HepG2 (cell line): ENCODE measurements around the gene MBLAC2. TPM values are rescaled to one million over a fixed set of nuclear protein-coding genes. Genes with fewer than 3 reads are reported as not detected.

Experiments used
- ATAC-seq: fragments of 200-7000 bp; cut with Tn5 transposase; 3 replicates; pipeline ENCODE4 v1.9.1; 2020; ENCODE audit warnings: mild to moderate bottlenecking, moderate library complexity
- BruUV-seq: library from RNA; stranded (reverse); fragments of 400-500 nt; replicated peaks from 2 replicates; lab custom pipeline; 2021; lab: Mats Ljungman, UMichigan
- CTCF ChIA-PET: fragments of 300-600 bp; formaldehyde crosslinking; extraction: SDS; loops from one replicate; lab custom pipeline; 2021; ENCODE audit warnings: low total read pairs, inconsistent platforms, low intra/inter-chr PET ratio; lab: Yijun Ruan, JAX
- POLR2A ChIA-PET: fragments of 350-600 bp; sonication (Branson Sonifier 250); formaldehyde crosslinking; loops from one replicate; lab custom pipeline; 2020; ENCODE audit warnings: antibody characterized with exemption, inconsistent platforms; lab: Yijun Ruan, JAX
- DNase-seq: peaks from one replicate; pipeline ENCODE4 v3.0.0-alpha.2; 2015; ENCODE audit warnings: low spot score
- FAIRE-seq: peaks from 3 replicates; lab custom pipeline; 2011; peaks lifted over from hg19 to GRCh38; lab: Jason Lieb, UNC
- H2AFZ ChIP-seq: one replicate; pipeline ENCODE4 v1.6.1; 2011; ENCODE audit warnings: low read length, inconsistent platforms
- H3K27ac ChIP-seq: fragments of 300-600 bp; 3 replicates; pipeline ENCODE4 v1.8.0; 2011; ENCODE audit warnings: mixed run types, mild to moderate bottlenecking, mixed read lengths, low read length, inconsistent platforms; ENCODE audit not compliant: insufficient read depth; ENCODE audit errors: extremely low read length
- H3K27me3 ChIP-seq, 2 experiments: fragments of 200-600 bp in 1 of 2; 2 replicates in 1 of 2; 3 replicates in 1 of 2; pipeline versions ENCODE4 v1.6.0 to v1.8.0; 2011; ENCODE audit warnings: low read length in 2 of 2, mild to moderate bottlenecking in 2 of 2, moderate library complexity in 2 of 2, inconsistent platforms in 1 of 2; ENCODE audit not compliant: insufficient read depth in 2 of 2, control insufficient read depth in 1 of 2
- H3K36me3 ChIP-seq, 2 experiments: fragments of 200-600 bp in 1 of 2; replicated peaks in 1 of 2; 2 replicates in 1 of 2; 3 replicates in 1 of 2; pipeline versions ENCODE4 v1.5.1 to v1.8.0; 2011; ENCODE audit warnings: low read length in 2 of 2, inconsistent platforms in 1 of 2; ENCODE audit not compliant: insufficient read depth in 2 of 2, control insufficient read depth in 1 of 2
- H3K4me1 ChIP-seq: 2 replicates; pipeline ENCODE4 v1.5.1; 2012; ENCODE audit warnings: low read length, inconsistent platforms; ENCODE audit not compliant: insufficient read depth
- H3K4me2 ChIP-seq: 2 replicates; pipeline ENCODE4 v1.6.0; 2011; ENCODE audit warnings: low read depth, low read length, inconsistent platforms
- H3K4me3 ChIP-seq, 3 experiments: fragments of 200-600 bp in 1 of 3; sonication (generic), shearing (Covaris generic) in 1 of 3; replicated peaks in 1 of 3; 2 replicates each; pipeline ENCODE4 v1.5.1; 2011 to 2016; ENCODE audit warnings: low read length in 3 of 3, inconsistent platforms in 2 of 3, low read depth in 2 of 3, mild to moderate bottlenecking in 2 of 3, control low read depth in 1 of 3, mixed read lengths in 1 of 3; ENCODE audit not compliant: insufficient read depth in 1 of 3
- H3K79me2 ChIP-seq: one replicate; pipeline ENCODE4 v1.6.1; 2011; ENCODE audit warnings: low read length, inconsistent platforms; ENCODE audit not compliant: insufficient read depth
- H3K9ac ChIP-seq: 2 replicates; pipeline ENCODE4 v1.6.0; 2011; ENCODE audit warnings: mild to moderate bottlenecking, low read depth, low read length, inconsistent platforms; ENCODE audit not compliant: insufficient read depth
- H3K9me3 ChIP-seq: 2 replicates; pipeline ENCODE4 v1.5.1; 2012; ENCODE audit warnings: mild to moderate bottlenecking, low read length
- H4K20me1 ChIP-seq: 2 replicates; pipeline ENCODE4 v1.6.0; 2011; ENCODE audit warnings: inconsistent platforms, mild to moderate bottlenecking, low read length, moderate library complexity; ENCODE audit not compliant: insufficient read depth
- AGO1 ChIP-seq: fragments of 200-400 bp; formaldehyde crosslinking; IDR thresholded peaks from 2 replicates; pipeline ENCODE4 v1.6.1; 2017; ENCODE audit warnings: mild to moderate bottlenecking, low read depth, low read length, moderate library complexity; ENCODE audit not compliant: poor library complexity, severe bottlenecking
- BRCA1 ChIP-seq: sonication (generic); formaldehyde crosslinking; IDR thresholded peaks from 2 replicates; pipeline ENCODE4 v1.4.0; 2020; ENCODE audit warnings: missing genetic modification reagents
- DNMT1 ChIP-seq: sonication (generic); formaldehyde crosslinking; IDR thresholded peaks from 2 replicates; pipeline ENCODE4 v1.5.1; 2020; ENCODE audit warnings: mild to moderate bottlenecking, missing genetic modification reagents
- HMG20B ChIP-seq: conservative IDR thresholded peaks from 2 replicates; pipeline ENCODE4 v1.6.1; 2016; ENCODE audit warnings: missing genetic modification reagents, missing compliant biosample characterization
- HOXD1 ChIP-seq: sonication (generic); formaldehyde crosslinking; IDR thresholded peaks from 2 replicates; pipeline ENCODE4 v1.5.0; 2020; ENCODE audit warnings: missing genetic modification reagents
- SP5 ChIP-seq: IDR thresholded peaks from 2 replicates; pipeline ENCODE4 v1.6.1; 2016; ENCODE audit warnings: low read depth, borderline replicate concordance
- SYNCRIP ChIP-seq: fragments of 200-400 bp; formaldehyde crosslinking; IDR thresholded peaks from 2 replicates; pipeline ENCODE4 v1.6.1; 2018; ENCODE audit warnings: mild to moderate bottlenecking, low read depth, low read length; ENCODE audit not compliant: insufficient read depth
- THAP9 ChIP-seq: sonication (generic); formaldehyde crosslinking; IDR thresholded peaks from 2 replicates; pipeline ENCODE4; 2020; ENCODE audit warnings: missing genetic modification reagents, mild to moderate bottlenecking, borderline replicate concordance
- TP53 ChIP-seq: sonication (generic); formaldehyde crosslinking; conservative IDR thresholded peaks from 2 replicates; pipeline ENCODE4 v1.4.0; 2020; ENCODE audit warnings: missing genetic modification reagents
- ZBTB34 ChIP-seq: sonication (generic); formaldehyde crosslinking; IDR thresholded peaks from 2 replicates; pipeline ENCODE4 v1.8.0; 2022; ENCODE audit warnings: mild to moderate bottlenecking, missing genetic modification reagents
- ZFP37 ChIP-seq: sonication (generic); formaldehyde crosslinking; IDR thresholded peaks from 2 replicates; pipeline ENCODE4 v1.4.0; 2020; ENCODE audit warnings: missing genetic modification reagents, borderline replicate concordance
- ZKSCAN8 ChIP-seq: IDR thresholded peaks from 2 replicates; pipeline ENCODE4 v1.6.1; 2016; ENCODE audit warnings: borderline replicate concordance, missing genetic modification reagents, missing compliant biosample characterization
- ZNF263 ChIP-seq: sonication (generic); formaldehyde crosslinking; IDR thresholded peaks from 2 replicates; pipeline ENCODE4 v1.4.0; 2020; ENCODE audit warnings: missing genetic modification reagents
- ZNF883 ChIP-seq: sonication (generic); formaldehyde crosslinking; IDR thresholded peaks from 2 replicates; pipeline ENCODE4 v1.5.1; 2020; ENCODE audit warnings: mild to moderate bottlenecking, missing genetic modification reagents; ENCODE audit errors: not compliant biosample characterization
- WGBS: methylation state at CpG from one replicate; pipeline ENCODE4 v1.1.6; 2017; ENCODE audit warnings: low lambda C conversion rate; 5-methylcytosine and 5-hydroxymethylcytosine counted together
- in situ Hi-C: cut with HindIII; loops from 2 replicates; pipeline ENCODE4 v1.10.0; 2017; ENCODE audit warnings: low pct_unique_long_range_greater_than_20kb; ENCODE audit not compliant: extremely low pct_ligation_motif_present
- intact Hi-C: fragments of 100-400 bp; cut with micrococcal nuclease; formaldehyde crosslinking; loops from one replicate; pipeline ENCODE4 v1.10.0; 2022; ENCODE audit not compliant: unreplicated experiment
- polyA plus RNA-seq, 8 experiments: library from polyadenylated mRNA; depleted of rRNA in 3 of 8; stranded (reverse) in 7 of 8; unstranded in 1 of 8; fragments of >200 nt; fragmentation: Illumina TruSeq in 4 of 8; extraction: Trizol in 4 of 8; gene quantifications; 2 replicates each; pipeline versions ENCODE4 v1.2.1 to v1.2.3, GENCODE V29; 2011 to 2016; ENCODE audit warnings: low read depth in 4 of 8, missing spikeins in 1 of 8, mixed read lengths in 1 of 8; ENCODE audit not compliant: insufficient read depth in 1 of 8
- total RNA-seq, 5 experiments: library from RNA; depleted of rRNA; stranded (reverse); fragments of >200 nt; fragmentation: Illumina TruSeq; extraction: Trizol; gene quantifications; 2 replicates each; pipeline ENCODE4 v1.2.3, GENCODE V29; 2016; ENCODE audit warnings: low read depth in 1 of 5
- TF ChIP-seq, protein P1 (sequence below): IDR thresholded peaks from 2 replicates; pipeline ENCODE4 v1.6.1; 2016; ENCODE audit warnings: mild to moderate bottlenecking
- TF ChIP-seq, protein P2 (sequence below): sonication (generic); formaldehyde crosslinking; IDR thresholded peaks from 2 replicates; pipeline ENCODE4 v1.4.0; 2020; ENCODE audit warnings: missing genetic modification reagents

The MBLAC2 gene
- total and polyA plus RNA-seq, 2 of the 13 experiments (the other 11 are each of a cell fraction or from before 2014, with no cell fraction given), result 2.9 to 4.1 TPM

DNA sequence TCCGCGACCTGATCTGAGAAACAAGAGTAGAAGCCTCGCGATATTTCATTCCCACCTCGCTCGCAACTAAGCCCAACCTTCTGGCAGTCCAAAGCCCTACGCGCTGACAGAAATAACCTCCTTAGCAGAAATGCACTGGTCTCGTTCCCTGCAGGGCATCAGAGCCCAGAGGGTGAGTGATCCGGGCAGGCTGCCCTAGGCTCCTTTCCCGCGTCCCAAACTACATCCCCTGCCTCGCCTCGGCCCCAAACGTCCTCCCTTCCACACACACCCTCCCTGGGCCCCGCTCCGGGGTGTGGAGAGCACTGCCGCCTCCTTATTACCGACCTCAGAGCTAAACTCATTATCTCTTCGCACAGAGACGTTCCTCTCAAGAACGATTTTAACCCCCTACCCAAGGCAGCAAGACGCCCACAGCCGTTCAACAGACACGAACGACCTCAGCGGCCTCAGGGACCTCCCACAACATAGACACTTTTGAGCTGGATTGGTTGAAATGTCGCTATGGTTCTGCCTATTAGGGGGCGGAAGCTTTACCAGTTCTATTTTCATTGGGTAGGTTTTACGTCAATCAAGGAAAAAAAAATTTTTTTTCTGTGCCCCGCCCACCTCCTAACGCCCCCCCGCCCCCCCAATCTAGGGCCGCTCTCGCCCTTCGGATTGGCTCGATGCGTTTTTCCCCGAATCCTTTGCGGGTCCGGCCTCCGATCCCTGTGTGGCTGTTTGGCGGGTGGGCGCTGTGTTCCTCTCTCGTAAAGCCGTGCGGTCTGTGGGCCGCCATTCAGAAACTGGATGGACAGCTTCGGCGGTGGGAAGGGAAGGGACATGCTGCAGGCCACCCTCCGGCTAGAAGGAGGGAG is 65.0 kb downstream of the MBLAC2 start, which contains the start of gene CETN3:
Gene CETN3 (minus strand): TSS at position 439 of the 860 bp plus-strand sequence. CDS start 95 bp downstream, at position 344.
- peaks cover 15% of the 10 kb centered on the region for H3K79me2 ChIP-seq
- intact Hi-C loops, result loop anchor here (1.0 to 2.0 kb wide), 3 partner anchors 15 to 120 kb away; partner anchors contain the start of genes LYSMD3, MBLAC2 and POLR3G
- TF ChIP-seq DNMT1, result no peak
- no peak for TF ChIP-seq TP53 (CRISPR knock-in tag)
- TF ChIP-seq AGO1, result no peak
- peak; percentile 72; the same call in 1 of the 2 replicates for TF ChIP-seq THAP9 (CRISPR knock-in tag)
- 0 out of 2 replicates have a peak, but pooled peaks have one; percentile 51 for TF ChIP-seq ZKSCAN8
- peak; percentile 49; the same call in 1 of the 2 replicates for TF ChIP-seq BRCA1 (CRISPR knock-in tag)
- 0 out of 2 replicates have a peak, but pooled peaks have one; percentile 49 for TF ChIP-seq SP5 (CRISPR knock-in tag)
- TF ChIP-seq SYNCRIP, result no peak
- TF ChIP-seq, protein P1, sequence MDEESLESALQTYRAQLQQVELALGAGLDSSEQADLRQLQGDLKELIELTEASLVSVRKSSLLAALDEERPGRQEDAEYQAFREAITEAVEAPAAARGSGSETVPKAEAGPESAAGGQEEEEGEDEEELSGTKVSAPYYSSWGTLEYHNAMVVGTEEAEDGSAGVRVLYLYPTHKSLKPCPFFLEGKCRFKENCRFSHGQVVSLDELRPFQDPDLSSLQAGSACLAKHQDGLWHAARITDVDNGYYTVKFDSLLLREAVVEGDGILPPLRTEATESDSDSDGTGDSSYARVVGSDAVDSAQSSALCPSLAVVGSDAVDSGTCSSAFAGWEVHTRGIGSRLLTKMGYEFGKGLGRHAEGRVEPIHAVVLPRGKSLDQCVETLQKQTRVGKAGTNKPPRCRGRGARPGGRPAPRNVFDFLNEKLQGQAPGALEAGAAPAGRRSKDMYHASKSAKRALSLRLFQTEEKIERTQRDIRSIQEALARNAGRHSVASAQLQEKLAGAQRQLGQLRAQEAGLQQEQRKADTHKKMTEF, result no peak; the same call in 1 of the 2 replicates
- 0 out of 2 replicates have a peak, but pooled peaks have one; percentile 9 for TF ChIP-seq ZNF263 (CRISPR knock-in tag)
- TF ChIP-seq HOXD1 (CRISPR knock-in tag), result 0 out of 2 replicates have a peak, but pooled peaks have one; percentile 34
- no peak for TF ChIP-seq ZBTB34 (CRISPR knock-in tag)
- TF ChIP-seq HMG20B, result 0 out of 2 replicates have a peak, but pooled peaks have one; percentile 15
- TF ChIP-seq ZNF883, result peak; percentile 69
- TF ChIP-seq ZFP37 (CRISPR knock-in tag), result no peak; the same call in 1 of the 2 replicates
- TF ChIP-seq, protein P2, sequence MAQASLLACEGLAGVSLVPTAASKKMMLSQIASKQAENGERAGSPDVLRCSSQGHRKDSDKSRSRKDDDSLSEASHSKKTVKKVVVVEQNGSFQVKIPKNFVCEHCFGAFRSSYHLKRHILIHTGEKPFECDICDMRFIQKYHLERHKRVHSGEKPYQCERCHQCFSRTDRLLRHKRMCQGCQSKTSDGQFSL (CRISPR knock-in tag), result peak; percentile 75; the same call in 1 of the 2 replicates

More for the DNA sequence above, 65.0 kb downstream of the MBLAC2 start, which contains the start of gene CETN3:
- WGBS, result 2% methylated on average over 32 of the region's 51 CpGs
- ATAC-seq, result peak; percentile 96
- CTCF ChIA-PET, result no interaction called here
- POLR2A ChIA-PET, result interaction anchor here (0.7 to 2.7 kb wide), 24 partner anchors 8 to 974 kb away, joined by 3 to 39 read pairs (median 4); partner anchors contain the start of genes ARRDC3, MBLAC2 and POLR3G
- peaks cover 1 to 12% of the 10 kb centered on the region in 2 experiments; a peak in 4 of 5 replicates for H3K36me3 ChIP-seq
- H3K4me3 ChIP-seq, result peak within 1 kb of the TSS; percentile 91 to 98 (median 93)
- peak within 1 kb of the TSS; percentile 94 for H2AFZ ChIP-seq
- no TSS peak for BruUV-seq
- peak within 1 kb of the TSS; percentile 95 for H3K4me2 ChIP-seq
- peaks cover 31% of the 10 kb centered on the region for H3K4me1 ChIP-seq
- H3K9me3 ChIP-seq, result no peaks in the 10 kb centered on the region
- H3K27me3 ChIP-seq, result no peaks in the 10 kb centered on the region; a peak in 1 of 5 replicates
- peak within 1 kb of the TSS; percentile 98 for H3K27ac ChIP-seq
- H3K9ac ChIP-seq, result peak within 1 kb of the TSS; percentile 99
- DNase-seq, result peak; percentile 94
- in situ Hi-C loops, result no loop called here
- FAIRE-seq, result peak; percentile 67
- no peaks in the 10 kb centered on the region for H4K20me1 ChIP-seq
